HepG2 (cell line): ENCODE data around the gene ZNF697. TPM values are rescaled to one million over a fixed set of nuclear protein-coding genes. Genes with fewer than 3 reads are reported as not detected.

Experiments used
- HNF4A ChIP-seq: sonication (generic); formaldehyde crosslinking; IDR thresholded peaks from 2 replicates; pipeline ENCODE4 v1.4.0; 2020; ENCODE audit warnings: missing genetic modification reagents
- KAT8 ChIP-seq: IDR thresholded peaks from 2 replicates; pipeline ENCODE4 v1.6.1; 2016; ENCODE audit warnings: missing genetic modification reagents, missing compliant biosample characterization
- KDM6A ChIP-seq: IDR thresholded peaks from 2 replicates; pipeline ENCODE4 v1.6.1; 2016; ENCODE audit warnings: low read depth
- LCORL ChIP-seq, 2 experiments: fragments of 450-650 bp in 1 of 2; sonication (generic) in 1 of 2; formaldehyde crosslinking in 1 of 2; IDR thresholded peaks; 2 replicates each; pipeline versions ENCODE4 v1.5.0 to v1.6.1; 2017 to 2020; ENCODE audit warnings: antibody characterized with exemption in 1 of 2, missing genetic modification reagents in 1 of 2
- MED8 ChIP-seq: sonication (generic); formaldehyde crosslinking; IDR thresholded peaks from 2 replicates; pipeline ENCODE4 v1.8.1; 2023; ENCODE audit warnings: mild to moderate bottlenecking, missing genetic modification reagents; ENCODE audit not compliant: insufficient replicate concordance
- NFYB ChIP-seq: sonication (generic); formaldehyde crosslinking; IDR thresholded peaks from 2 replicates; pipeline ENCODE4 v1.4.0; 2020; ENCODE audit warnings: missing genetic modification reagents
- NR2F2 ChIP-seq: IDR thresholded peaks from 2 replicates; pipeline ENCODE4 v1.6.1; 2012; ENCODE audit warnings: low read depth, inconsistent platforms, borderline replicate concordance
- PATZ1 ChIP-seq: sonication (generic); formaldehyde crosslinking; IDR thresholded peaks from 2 replicates; pipeline ENCODE4 v1.4.0; 2020; ENCODE audit warnings: missing genetic modification reagents
- PHF5A ChIP-seq: IDR thresholded peaks from one replicate; pipeline ENCODE4 v1.6.1; 2018; ENCODE audit warnings: low read depth, missing genetic modification reagents; ENCODE audit not compliant: unreplicated experiment
- PITX1 ChIP-seq: sonication (generic); formaldehyde crosslinking; IDR thresholded peaks from 2 replicates; pipeline ENCODE4 v1.5.1; 2020; ENCODE audit warnings: mild to moderate bottlenecking, missing genetic modification reagents
- POGK ChIP-seq: sonication (generic); formaldehyde crosslinking; conservative IDR thresholded peaks from 2 replicates; pipeline ENCODE4 v1.8.0; 2022; ENCODE audit warnings: mild to moderate bottlenecking, moderate library complexity, missing genetic modification reagents
- RELA ChIP-seq: sonication (generic); formaldehyde crosslinking; IDR thresholded peaks from 2 replicates; pipeline ENCODE4 v1.4.0; 2020; ENCODE audit warnings: missing genetic modification reagents
- SMARCC2 ChIP-seq: fragments of 450-650 bp; IDR thresholded peaks from 2 replicates; pipeline ENCODE4 v1.6.1; 2017; ENCODE audit warnings: antibody characterized with exemption, mild to moderate bottlenecking
- TBP ChIP-seq: sonication (generic); formaldehyde crosslinking; IDR thresholded peaks from 2 replicates; pipeline ENCODE4 v1.5.0; 2020; ENCODE audit warnings: missing genetic modification reagents
- TCF12 ChIP-seq, 2 experiments: fragments of 450-650 bp in 1 of 2; sonication (generic) in 1 of 2; formaldehyde crosslinking in 1 of 2; IDR thresholded peaks; 2 replicates each; pipeline versions ENCODE4 v1.6.1 to v1.8.0; 2017 to 2022; ENCODE audit warnings: antibody characterized with exemption in 1 of 2, mild to moderate bottlenecking in 1 of 2, missing genetic modification reagents in 1 of 2, moderate library complexity in 1 of 2
- THAP9 ChIP-seq: sonication (generic); formaldehyde crosslinking; IDR thresholded peaks from 2 replicates; pipeline ENCODE4; 2020; ENCODE audit warnings: missing genetic modification reagents, mild to moderate bottlenecking, borderline replicate concordance
- U2AF1 ChIP-seq: fragments of 200-400 bp; formaldehyde crosslinking; optimal IDR thresholded peaks from 2 replicates; pipeline ENCODE3; 2017; ENCODE audit warnings: mild to moderate bottlenecking, low read depth, low read length
- ZFAT ChIP-seq: sonication (generic); formaldehyde crosslinking; conservative IDR thresholded peaks from 2 replicates; pipeline ENCODE4 v1.8.1; 2023; ENCODE audit warnings: missing genetic modification reagents, inconsistent platforms
- ZNF501 ChIP-seq: sonication (generic); formaldehyde crosslinking; IDR thresholded peaks from 2 replicates; pipeline ENCODE4 v1.5.1; 2020; ENCODE audit warnings: mild to moderate bottlenecking, moderate library complexity, missing genetic modification reagents
- ZNF547 ChIP-seq: sonication (generic); formaldehyde crosslinking; IDR thresholded peaks from 2 replicates; pipeline ENCODE4 v1.5.1; 2020; ENCODE audit warnings: mild to moderate bottlenecking, missing genetic modification reagents
- ZNF724P ChIP-seq: sonication (generic); formaldehyde crosslinking; IDR thresholded peaks from 2 replicates; pipeline ENCODE4 v1.8.0; 2022; ENCODE audit warnings: missing genetic modification reagents, borderline replicate concordance
- ZNF781 ChIP-seq: sonication (generic); formaldehyde crosslinking; IDR thresholded peaks from 2 replicates; pipeline ENCODE4 v1.5.1; 2020; ENCODE audit warnings: borderline replicate concordance, mild to moderate bottlenecking, missing genetic modification reagents; ENCODE audit errors: not compliant biosample characterization
- ZNF841 ChIP-seq: sonication (generic); formaldehyde crosslinking; IDR thresholded peaks from 2 replicates; pipeline ENCODE4 v1.8.1; 2023; ENCODE audit warnings: missing genetic modification reagents, borderline replicate concordance
- ZNF879 ChIP-seq: sonication (generic); formaldehyde crosslinking; IDR thresholded peaks from 2 replicates; pipeline ENCODE4 v1.8.1; 2023; ENCODE audit warnings: missing genetic modification reagents
- polyA plus RNA-seq, 8 experiments: library from polyadenylated mRNA; depleted of rRNA in 3 of 8; stranded (reverse) in 7 of 8; unstranded in 1 of 8; fragments of >200 nt; fragmentation: Illumina TruSeq in 4 of 8; extraction: Trizol in 4 of 8; gene quantifications; 2 replicates each; pipeline versions ENCODE4 v1.2.1 to v1.2.3, GENCODE V29; 2011 to 2016; ENCODE audit warnings: low read depth in 4 of 8, missing spikeins in 1 of 8, mixed read lengths in 1 of 8; ENCODE audit not compliant: insufficient read depth in 1 of 8
- total RNA-seq, 5 experiments: library from RNA; depleted of rRNA; stranded (reverse); fragments of >200 nt; fragmentation: Illumina TruSeq; extraction: Trizol; gene quantifications; 2 replicates each; pipeline ENCODE4 v1.2.3, GENCODE V29; 2016; ENCODE audit warnings: low read depth in 1 of 5

ZNF697 gene
- total and polyA plus RNA-seq, 2 of the 13 experiments (the other 11 are each of a cell fraction or from before 2014, with no cell fraction given), result 2.3 to 7.1 TPM

- TF ChIP-seq ZFAT (CRISPR knock-in tag), result 0 out of 2 replicates have a peak, but pooled peaks have one; percentile 75
- peak; percentile 31; the same call in 1 of the 2 replicates for TF ChIP-seq KAT8
- TF ChIP-seq NFYB (CRISPR knock-in tag), result peak; percentile 34; the same call in 1 of the 2 replicates
- TF ChIP-seq NR2F2, result no peak
- TF ChIP-seq POGK (CRISPR knock-in tag), result peak; percentile 51; the same call in 1 of the 2 replicates
- no peak; the same call in 1 of the 2 replicates for TF ChIP-seq KDM6A (CRISPR knock-in tag)
- TF ChIP-seq SMARCC2, result no peak
- no peak for TF ChIP-seq ZNF841 (CRISPR knock-in tag)
- no peak for TF ChIP-seq TBP (CRISPR knock-in tag)
- peak; percentile 33; the same call in 1 of the 2 replicates for TF ChIP-seq ZNF501 (CRISPR knock-in tag)
- TF ChIP-seq RELA, result no peak
- peak; percentile 79 for TF ChIP-seq ZNF724P (CRISPR knock-in tag)
- TF ChIP-seq ZNF781 (CRISPR knock-in tag), result no peak
- TF ChIP-seq PATZ1, result peak; percentile 97
- no peak for TF ChIP-seq HNF4A (CRISPR knock-in tag)
- 0 out of 2 replicates have a peak, but pooled peaks have one; percentile 65 for TF ChIP-seq ZNF879
- peak; percentile 72; the same call in 1 of the 2 replicates for TF ChIP-seq ZNF547 (CRISPR knock-in tag)
- no peak for TF ChIP-seq TCF12 (IDR thresholded peaks at IDR 0.05)
- TF ChIP-seq TCF12 (CRISPR knock-in tag; IDR thresholded peaks at IDR 0.05), result peak; percentile 81; the same call in 1 of the 2 replicates
- TF ChIP-seq PHF5A, result no peak
- peak; percentile 25; the same call in 1 of the 2 replicates for TF ChIP-seq THAP9 (CRISPR knock-in tag)
- TF ChIP-seq U2AF1, result no peak
- TF ChIP-seq MED8 (CRISPR knock-in tag), result peak; percentile 72
- no peak for TF ChIP-seq LCORL (IDR thresholded peaks at IDR 0.05)
- peak; percentile 67 for TF ChIP-seq LCORL (CRISPR knock-in tag; IDR thresholded peaks at IDR 0.05)
- no peak for TF ChIP-seq PITX1 (CRISPR knock-in tag)
Measured at GRCh38 chr1:119631433-119632102, 16.5 kb downstream of the ZNF697 start (continued).
